ENCODE results near the gene RTF2. TPM values are rescaled to one million over a fixed set of nuclear protein-coding genes. Genes with fewer than 3 reads are reported as not detected.
A peak's percentile ranks its signal among the peaks of the same experiment; 100 is the strongest.
"Not testable (repeated sequence)": the region's sequence is repeated elsewhere in the genome, so short reads cannot be mapped to it uniquely, and the experiment has no call there.

RTF2 gene
- polyA plus RNA-seq, 1 donor from 2014 or later, result 130 TPM

DNA sequence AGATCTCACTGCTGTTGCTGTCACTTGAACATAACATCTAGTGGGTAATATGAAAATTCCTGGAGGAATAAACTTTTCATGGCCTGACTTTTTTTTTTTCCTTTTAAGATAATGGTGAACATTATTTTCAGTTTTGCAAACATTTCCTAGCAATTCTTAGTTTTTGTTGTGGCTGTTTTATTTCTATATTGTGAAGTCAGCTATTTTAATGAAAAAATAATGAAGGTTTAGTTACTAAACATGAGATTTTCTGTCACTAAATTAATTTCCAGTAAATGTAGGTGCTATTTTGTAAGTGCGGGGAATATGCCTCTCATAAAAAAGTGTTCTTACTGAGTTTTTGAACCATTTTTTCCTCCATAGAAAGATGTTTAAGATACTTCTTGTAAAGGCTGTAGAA lies 32.7 kb downstream of the RTF2 start:
- Mint-ChIP-seq H3K4me1 (peaks cover 0 to 3% (median 0%) of the 10 kb centered on the region in 3 donors), H3K9me3 (peaks cover 4% of the 10 kb centered on the region in 3 donors), H3K27me3 (no peaks in the 10 kb centered on the region), H3K27ac (no peak overlapping the region), H3K36me3 (peaks cover 16% of the 10 kb centered on the region), H3K4me3 (no peak overlapping the region)

GRCh38 chr20:56503916-56504315 lies 35.5 kb downstream of the RTF2 start:
- Mint-ChIP-seq H3K4me3 (no peak overlapping the region), H3K9me3 (no peaks in the 10 kb centered on the region), H3K4me1 (peaks cover 0 to 3% (median 0%) of the 10 kb centered on the region in 3 donors), H3K27me3 (no peaks in the 10 kb centered on the region), H3K36me3 (peaks cover 2% of the 10 kb centered on the region), H3K27ac (peak overlapping the region in 1 of 3 donors; percentile 16)

GRCh38 chr20:56504373-56505005 lies 36.1 kb downstream of the RTF2 start:
- Mint-ChIP-seq H3K9me3 (no peaks in the 10 kb centered on the region), H3K36me3 (peaks cover 2% of the 10 kb centered on the region), H3K27ac (peak overlapping the region in 1 of 3 donors; percentile 84), H3K4me1 (peaks cover 0 to 3% (median 0%) of the 10 kb centered on the region in 3 donors), H3K27me3 (no peaks in the 10 kb centered on the region), H3K4me3 (no peak overlapping the region)

DNA sequence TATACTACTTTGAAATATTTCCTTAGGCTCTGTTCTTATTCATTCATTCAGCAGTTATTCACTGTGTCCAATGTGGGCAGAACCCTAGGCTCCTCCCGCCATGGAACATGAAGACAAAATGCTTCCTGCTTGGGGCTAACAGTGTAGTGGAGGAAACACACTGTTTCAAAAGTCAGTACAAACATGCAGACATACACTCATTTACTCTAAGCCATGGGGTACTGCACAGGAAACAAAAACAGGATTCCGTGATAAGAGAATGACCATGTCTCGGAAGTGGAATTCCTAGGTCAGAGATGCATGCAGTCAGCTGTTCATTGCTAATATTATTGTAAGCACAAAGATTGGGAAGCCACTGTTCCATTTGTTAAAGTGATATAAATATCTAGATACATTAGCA lies 37.7 kb downstream of the RTF2 start:
- no peak overlapping the region for H3K27ac Mint-ChIP-seq
- no peaks in the 10 kb centered on the region for H3K27me3 Mint-ChIP-seq
- H3K4me3 Mint-ChIP-seq, result no peak overlapping the region
- peaks cover 0 to 3% (median 2%) of the 10 kb centered on the region in 3 donors for H3K4me1 Mint-ChIP-seq
- peaks cover 2% of the 10 kb centered on the region for H3K36me3 Mint-ChIP-seq
- no peaks in the 10 kb centered on the region for H3K9me3 Mint-ChIP-seq

- H3K36me3 Mint-ChIP-seq, result peaks cover 15% of the 10 kb centered on the region
- no peak overlapping the region for H3K27ac Mint-ChIP-seq
- peaks cover 0 to 2% (median 0%) of the 10 kb centered on the region in 3 donors for H3K4me1 Mint-ChIP-seq
- H3K9me3 Mint-ChIP-seq, result no peaks in the 10 kb centered on the region
- no peaks in the 10 kb centered on the region for H3K27me3 Mint-ChIP-seq
- H3K4me3 Mint-ChIP-seq, result no peak overlapping the region
These were observed 43.5 kb downstream of the RTF2 start for GRCh38 chr20:56511926-56512325.

DNA sequence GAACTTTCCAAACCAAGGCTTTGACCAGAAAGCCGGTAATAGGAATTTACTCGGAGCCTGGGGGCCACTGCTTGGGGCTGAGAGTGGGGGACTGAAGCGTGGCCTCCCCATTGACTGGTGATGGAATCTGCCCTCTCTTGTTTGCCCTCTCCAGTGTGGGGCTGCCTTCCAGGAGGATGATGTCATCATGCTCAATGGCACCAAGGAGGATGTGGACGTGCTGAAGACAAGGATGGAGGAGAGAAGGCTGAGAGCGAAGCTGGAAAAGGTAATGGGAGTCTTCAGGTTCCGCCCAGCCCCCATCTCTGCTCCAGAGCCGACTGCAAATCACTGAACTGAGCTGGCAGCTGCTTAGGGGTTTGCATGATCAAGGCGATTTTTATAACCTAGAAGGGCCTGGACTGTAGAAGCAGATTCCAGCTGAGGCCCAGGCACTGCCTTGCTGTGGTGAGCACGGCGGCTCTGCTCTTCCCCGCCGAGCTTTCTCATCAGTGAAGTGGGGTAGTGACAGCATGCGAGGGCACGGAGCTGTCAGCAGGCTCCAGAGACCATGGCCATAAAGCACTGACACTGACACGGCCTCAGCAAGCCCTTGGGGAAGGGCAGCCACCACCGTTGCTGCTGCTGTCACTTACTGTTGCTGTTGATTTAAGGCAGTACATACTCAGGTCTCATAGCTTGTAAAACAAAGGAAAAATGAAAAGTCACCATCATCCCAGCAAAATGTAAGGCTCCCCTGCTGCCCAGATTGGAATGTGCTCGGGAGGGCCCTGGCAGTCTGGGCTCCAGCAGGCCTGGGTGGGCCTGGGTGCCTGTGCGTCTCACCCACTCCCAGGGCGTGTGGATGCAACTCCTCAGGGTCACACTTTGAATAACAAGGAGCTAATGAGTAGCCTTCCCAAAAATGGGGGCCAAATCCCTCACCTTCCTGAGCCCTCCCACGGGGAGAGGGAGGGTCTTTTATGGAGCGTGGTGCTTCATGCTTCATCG lies 45.0 kb downstream of the RTF2 start:
- Mint-ChIP-seq H3K27me3 (no peaks in the 10 kb centered on the region), H3K27ac (no peak overlapping the region), H3K4me3 (no peak overlapping the region), H3K36me3 (peaks cover 27% of the 10 kb centered on the region), H3K4me1 (peaks cover 0 to 2% (median 0%) of the 10 kb centered on the region in 3 donors), H3K9me3 (peaks cover 0 to 7% (median 0%) of the 10 kb centered on the region in 3 donors)

DNA sequence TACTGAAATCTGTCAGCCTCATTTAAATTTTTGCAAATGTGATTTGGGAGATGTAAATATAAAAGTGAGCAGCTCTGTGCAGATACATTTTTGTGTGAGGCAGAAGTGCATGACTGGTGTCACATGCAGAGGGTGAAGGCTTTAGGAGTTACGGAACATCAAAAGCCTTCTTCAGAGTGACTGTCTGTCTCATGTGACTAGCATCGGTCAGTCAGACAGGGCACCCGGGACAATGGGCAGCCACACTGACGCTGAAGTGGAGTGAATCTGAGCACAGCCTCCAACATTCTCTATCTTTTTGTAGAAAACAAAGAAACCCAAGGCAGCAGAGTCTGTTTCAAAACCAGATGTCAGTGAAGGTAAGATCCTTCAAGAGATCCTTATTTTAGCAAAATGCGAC lies 48.2 kb downstream of the RTF2 start:
- no peaks in the 10 kb centered on the region for H3K27me3 Mint-ChIP-seq
- H3K9me3 Mint-ChIP-seq, result peaks cover 2 to 19% (median 17%) of the 10 kb centered on the region in 3 donors

GRCh38 chr20:56517211-56517610 lies 48.8 kb downstream of the RTF2 start:
- no peaks in the 10 kb centered on the region for H3K27me3 Mint-ChIP-seq
- no peak overlapping the region for H3K27ac Mint-ChIP-seq
- no peaks in the 10 kb centered on the region for H3K4me1 Mint-ChIP-seq
- H3K9me3 Mint-ChIP-seq, result peaks cover 2 to 20% (median 17%) of the 10 kb centered on the region in 3 donors
- H3K4me3 Mint-ChIP-seq, result no peak overlapping the region
- H3K36me3 Mint-ChIP-seq, result peaks cover 40% of the 10 kb centered on the region

More for the DNA sequence above, 48.2 kb downstream of the RTF2 start:
- H3K4me1 Mint-ChIP-seq, result no peaks in the 10 kb centered on the region
- peaks cover 40% of the 10 kb centered on the region for H3K36me3 Mint-ChIP-seq
- H3K4me3 Mint-ChIP-seq, result peak overlapping the region in 1 of 4 donors; percentile 39
- H3K27ac Mint-ChIP-seq, result no peak overlapping the region

DNA sequence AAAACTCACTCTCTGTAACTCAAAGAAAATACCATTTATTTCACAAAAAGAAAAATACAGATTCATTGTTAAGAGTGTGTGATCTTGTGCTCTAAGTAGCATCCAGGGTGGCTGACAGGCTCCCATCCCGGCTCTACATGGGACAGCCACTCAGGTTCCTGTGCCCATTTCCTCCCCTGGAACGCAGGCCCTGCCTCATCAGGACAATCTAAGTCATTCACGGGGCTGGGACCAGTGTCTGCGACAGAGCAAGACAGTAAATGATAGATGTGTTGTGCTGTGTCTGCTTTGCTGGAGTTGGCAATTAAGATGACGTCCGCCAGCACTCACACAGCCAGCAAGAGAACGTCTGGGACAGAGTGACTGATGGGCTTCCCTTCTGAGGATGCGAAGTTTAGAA lies 49.2 kb downstream of the RTF2 start:
- H3K27me3 Mint-ChIP-seq, result no peaks in the 10 kb centered on the region
- peak overlapping the region in 1 of 3 donors; percentile 23 for H3K27ac Mint-ChIP-seq
- peak overlapping the region in 1 of 4 donors; percentile 41 for H3K4me3 Mint-ChIP-seq
- peaks cover 40% of the 10 kb centered on the region for H3K36me3 Mint-ChIP-seq
- no peaks in the 10 kb centered on the region for H3K4me1 Mint-ChIP-seq
- peaks cover 2 to 20% (median 17%) of the 10 kb centered on the region in 3 donors for H3K9me3 Mint-ChIP-seq

GRCh38 chr20:56518126-56518525 lies 49.7 kb downstream of the RTF2 start:
- H3K27ac Mint-ChIP-seq, result no peak overlapping the region
- H3K36me3 Mint-ChIP-seq, result peaks cover 39% of the 10 kb centered on the region
- H3K4me3 Mint-ChIP-seq, result no peak overlapping the region
- peaks cover 0 to under 1% (median 0%) of the 10 kb centered on the region in 3 donors for H3K4me1 Mint-ChIP-seq
- peaks cover 2 to 20% (median 17%) of the 10 kb centered on the region in 3 donors for H3K9me3 Mint-ChIP-seq
- no peaks in the 10 kb centered on the region for H3K27me3 Mint-ChIP-seq

DNA sequence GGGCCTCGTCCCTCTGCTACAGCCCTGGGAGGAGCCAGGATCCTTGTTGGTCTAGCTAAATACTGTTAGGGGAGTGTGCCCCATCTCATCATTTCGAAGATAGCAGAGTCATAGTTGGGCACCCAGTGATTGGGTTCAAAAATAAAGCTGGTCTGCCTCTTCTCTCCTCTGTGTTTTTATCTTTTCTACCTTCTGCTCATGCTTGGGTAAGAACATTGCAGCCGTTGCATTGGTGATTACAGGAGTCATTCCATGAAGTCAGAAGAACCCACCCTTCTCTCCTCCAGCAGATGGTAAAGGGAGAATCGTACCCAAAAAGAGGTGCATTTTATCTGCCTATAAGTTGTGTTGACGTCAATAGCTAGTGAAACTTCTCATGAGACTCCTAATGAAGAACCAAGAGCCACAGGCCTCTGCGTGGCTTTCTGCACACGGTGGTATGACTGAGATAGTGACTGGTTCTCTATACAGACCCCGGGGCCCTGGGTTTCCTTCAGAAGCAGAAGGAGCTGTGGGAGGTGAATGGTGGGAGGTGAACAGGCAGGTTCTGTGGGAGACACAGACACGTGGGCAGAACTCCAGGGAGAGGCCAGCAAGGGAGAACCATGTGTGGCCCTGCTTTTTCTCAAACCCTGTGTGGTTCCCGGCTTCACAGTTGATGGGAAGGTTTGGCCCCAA lies 50.4 kb downstream of the RTF2 start:
- peak overlapping the region in 1 of 3 donors; percentile 16 for H3K27ac Mint-ChIP-seq
- H3K4me3 Mint-ChIP-seq, result peak overlapping the region in 2 of 4 donors; percentile 47 to 73
- H3K9me3 Mint-ChIP-seq, result peaks cover 2 to 20% (median 19%) of the 10 kb centered on the region in 3 donors
- no peaks in the 10 kb centered on the region for H3K27me3 Mint-ChIP-seq
- H3K36me3 Mint-ChIP-seq, result peaks cover 38% of the 10 kb centered on the region
- H3K4me1 Mint-ChIP-seq, result peaks cover 0 to 1% (median 0%) of the 10 kb centered on the region in 3 donors

GRCh38 chr20:56519551-56519950 lies 51.1 kb downstream of the RTF2 start:
- Mint-ChIP-seq H3K4me1 (peaks cover 0 to 1% (median 0%) of the 10 kb centered on the region in 3 donors), H3K9me3 (peaks cover 2 to 20% (median 19%) of the 10 kb centered on the region in 3 donors), H3K27ac (no peak overlapping the region), H3K4me3 (no peak overlapping the region), H3K27me3 (no peaks in the 10 kb centered on the region), H3K36me3 (peaks cover 37% of the 10 kb centered on the region)

DNA sequence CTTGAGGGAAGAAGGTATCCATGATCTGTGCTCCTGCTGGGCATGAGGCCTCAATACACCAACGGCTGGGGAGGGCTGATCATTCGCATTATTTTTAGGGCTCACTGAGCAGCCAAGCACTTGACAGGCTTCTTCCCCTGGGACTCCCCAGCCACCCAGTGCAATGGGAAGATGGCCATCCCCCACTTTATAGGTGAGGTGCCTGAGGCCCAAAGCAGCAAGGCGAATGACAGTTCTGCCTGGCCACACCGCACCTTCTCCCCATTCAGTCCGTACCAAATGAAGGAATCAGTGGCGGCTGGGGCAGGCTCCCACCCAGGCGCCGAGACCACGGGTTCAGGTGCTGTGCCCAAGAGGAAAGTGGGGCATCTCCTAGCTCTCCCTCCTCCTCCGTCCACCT lies 51.8 kb downstream of the RTF2 start:
- peaks cover 37% of the 10 kb centered on the region for H3K36me3 Mint-ChIP-seq
- peaks cover 0 to 1% (median 0%) of the 10 kb centered on the region in 3 donors for H3K4me1 Mint-ChIP-seq
- peaks cover 2 to 20% (median 19%) of the 10 kb centered on the region in 3 donors for H3K9me3 Mint-ChIP-seq
- no peak overlapping the region for H3K4me3 Mint-ChIP-seq
- no peaks in the 10 kb centered on the region for H3K27me3 Mint-ChIP-seq
- H3K27ac Mint-ChIP-seq, result no peak overlapping the region

- H3K4me1 Mint-ChIP-seq, H3K4me3 Mint-ChIP-seq, H3K27me3 Mint-ChIP-seq, H3K27ac Mint-ChIP-seq: not testable (repeated sequence)
- Mint-ChIP-seq H3K9me3 (peaks cover 2 to 20% (median 19%) of the 10 kb centered on the region in 3 donors), H3K36me3 (peaks cover 33% of the 10 kb centered on the region)
These were observed 52.4 kb downstream of the RTF2 start for GRCh38 chr20:56520746-56521354.
